ENCODE results near the gene TAGLN.
"Not testable (repeated sequence)": the region's sequence is repeated elsewhere in the genome, so short reads cannot be mapped to it uniquely, and the experiment has no call there.

The TAGLN gene

GRCh38 chr11:117195761-117196160 is 3.4 kb upstream of the TAGLN start:
- DNase-seq (ENCODE audit: low read depth in 2 of 2): no peak

- DNase-seq (ENCODE audit: low read depth in 2 of 2): no peak
Measured at GRCh38 chr11:117197006-117197405, 2.2 kb upstream of the TAGLN start.

- DNase-seq (ENCODE audit: low read depth in 2 of 2): no peak
Measured at GRCh38 chr11:117197516-117198456, 1.4 kb upstream of the TAGLN start.

- no peak for DNase-seq (ENCODE audit: low read depth in 2 of 2)
Measured at GRCh38 chr11:117198613-117199012, 557 bp upstream of the TAGLN start.

GRCh38 chr11:117199916-117200812 is 994 bp downstream of the TAGLN start:
- no peak for DNase-seq (ENCODE audit: low read depth in 2 of 2)

GRCh38 chr11:117200813-117201657 is 1.9 kb downstream of the TAGLN start:
- no peak for DNase-seq (ENCODE audit: low read depth in 2 of 2)

GRCh38 chr11:117201658-117202305 is 2.6 kb downstream of the TAGLN start:
- DNase-seq (ENCODE audit: low read depth in 2 of 2): no peak

- no peak for DNase-seq (ENCODE audit: low read depth in 2 of 2)
Measured at GRCh38 chr11:117202386-117203068, 3.4 kb downstream of the TAGLN start.

- DNase-seq (ENCODE audit: low read depth in 2 of 2): no peak
Measured at GRCh38 chr11:117203069-117203407, 3.9 kb downstream of the TAGLN start.

GRCh38 chr11:117204283-117205080 is 5.3 kb downstream of the TAGLN start:
- no peak for DNase-seq (ENCODE audit: low read depth in 2 of 2)

GRCh38 chr11:117205211-117205818 is 6.1 kb downstream of the TAGLN start:
- DNase-seq (ENCODE audit: low read depth in 2 of 2): no peak

GRCh38 chr11:117206111-117206510 is 6.9 kb downstream of the TAGLN start:
- DNase-seq (ENCODE audit: low read depth in 2 of 2): not testable (repeated sequence)

- not testable (repeated sequence) for DNase-seq (ENCODE audit: low read depth in 2 of 2)
Measured at GRCh38 chr11:117206859-117207258, 7.7 kb downstream of the TAGLN start.

GRCh38 chr11:117207481-117207880 is 8.3 kb downstream of the TAGLN start:
- DNase-seq (ENCODE audit: low read depth in 2 of 2): not testable (repeated sequence)

- DNase-seq (ENCODE audit: low read depth in 2 of 2): not testable (repeated sequence)
Measured at GRCh38 chr11:117208710-117209109, 9.5 kb downstream of the TAGLN start.

GRCh38 chr11:117209351-117210125 is 10.4 kb downstream of the TAGLN start:
- not testable (repeated sequence) for DNase-seq (ENCODE audit: low read depth in 2 of 2)

- DNase-seq (ENCODE audit: low read depth in 2 of 2): no peak
Measured at GRCh38 chr11:117210620-117211019, 11.4 kb downstream of the TAGLN start.

- no peak for DNase-seq (ENCODE audit: low read depth in 2 of 2)
Measured at GRCh38 chr11:117212697-117213355, 13.7 kb downstream of the TAGLN start.
